Neural cell (in vitro differentiated cells): ENCODE results near the gene SLC25A29. TPM values are rescaled to one million over a fixed set of nuclear protein-coding genes. Genes with fewer than 3 reads are reported as not detected.
"Not testable (repeated sequence)": the region's sequence is repeated elsewhere in the genome, so short reads cannot be mapped to it uniquely, and the experiment has no call there.

Source experiments
- H2AFZ ChIP-seq: fragments of 200-600, 300-800 bp; sonication (generic), shearing (Covaris generic); 2 replicates; pipeline ENCODE4 v1.6.0; 2014; ENCODE audit warnings: low read depth, mild to moderate bottlenecking, antibody characterized with exemption, low read length, moderate library complexity
- H3F3A ChIP-seq: fragments of 200-600 bp; shearing (Covaris generic); 2 replicates; pipeline ENCODE4 v1.6.1; 2016; ENCODE audit warnings: mild to moderate bottlenecking, moderate library complexity, mixed read lengths, antibody characterized with exemption, low read length; ENCODE audit not compliant: insufficient read depth, poor library complexity, severe bottlenecking
- H3K27ac ChIP-seq: fragments of 200-600, 300-800 bp; sonication (generic), shearing (Covaris generic); 2 replicates; pipeline ENCODE4 v1.5.1; 2014; ENCODE audit warnings: mild to moderate bottlenecking, low read length, moderate library complexity
- H3K27me3 ChIP-seq: fragments of 300-800, 200-600 bp; sonication (generic), shearing (Covaris generic); 2 replicates; pipeline ENCODE4 v1.6.0; 2014; ENCODE audit warnings: mild to moderate bottlenecking, low read depth, low read length, moderate library complexity; ENCODE audit not compliant: insufficient read depth
- H3K36me3 ChIP-seq: fragments of 300-800, 200-600 bp; sonication (generic), shearing (Covaris generic); 2 replicates; pipeline ENCODE4 v1.5.1; 2014; ENCODE audit warnings: mild to moderate bottlenecking, antibody characterized with exemption, low read length, moderate library complexity; ENCODE audit not compliant: insufficient read depth
- H3K4me2 ChIP-seq: fragments of 300-800, 200-600 bp; sonication (generic), shearing (Covaris generic); 2 replicates; pipeline ENCODE4 v1.6.0; 2014; ENCODE audit warnings: mild to moderate bottlenecking, low read length
- H3K4me3 ChIP-seq: fragments of 300-800, 200-600 bp; sonication (generic), shearing (Covaris generic); 2 replicates; pipeline ENCODE4 v1.5.1; 2014; ENCODE audit warnings: mild to moderate bottlenecking, low read length, moderate library complexity
- H3K79me2 ChIP-seq: fragments of 200-600 bp; shearing (Covaris generic); replicated peaks from 2 replicates; pipeline ENCODE4 v1.6.0; 2014; ENCODE audit warnings: mild to moderate bottlenecking, low read length, moderate library complexity; ENCODE audit not compliant: insufficient read depth
- H3K9ac ChIP-seq: fragments of 300-800, 200-600 bp; sonication (generic), shearing (Covaris generic); 2 replicates; pipeline ENCODE4 v1.6.1; 2016; ENCODE audit warnings: mild to moderate bottlenecking, low read length, mixed read lengths
- H3K9me2 ChIP-seq: fragments of 200-600 bp; shearing (Covaris generic); 2 replicates; pipeline ENCODE4 v1.6.1; 2016; ENCODE audit warnings: mild to moderate bottlenecking, low read length, mixed read lengths; ENCODE audit not compliant: insufficient read depth
- H3K9me3 ChIP-seq: fragments of 200-600, 300-800 bp; sonication (generic), shearing (Covaris generic); 2 replicates; pipeline ENCODE4 v1.6.1; 2016; ENCODE audit warnings: mild to moderate bottlenecking, mixed run types, low read length, moderate library complexity, mixed read lengths
- H4K20me1 ChIP-seq: fragments of 200-600 bp; shearing (Covaris generic); 2 replicates; pipeline ENCODE4 v1.6.1; 2016; ENCODE audit warnings: mild to moderate bottlenecking, mixed run types; ENCODE audit not compliant: insufficient read depth
- EP300 ChIP-seq: fragments of 450-650 bp; conservative IDR thresholded peaks from 2 replicates; pipeline ENCODE4 v1.6.1; 2014; ENCODE audit warnings: antibody characterized with exemption, mild to moderate bottlenecking, moderate library complexity; ENCODE audit not compliant: poor library complexity, severe bottlenecking
- EZH2 ChIP-seq: fragments of 200-600, 300-800 bp; shearing (Covaris generic), sonication (generic); IDR thresholded peaks from 2 replicates; pipeline ENCODE4 v1.6.1; 2014; ENCODE audit warnings: antibody characterized with exemption, low read length, borderline replicate concordance, mild to moderate bottlenecking; ENCODE audit not compliant: insufficient read depth, poor library complexity, severe bottlenecking
- MXI1 ChIP-seq: fragments of 450-650 bp; conservative IDR thresholded peaks from 2 replicates; pipeline ENCODE4 v1.6.1; 2014; ENCODE audit warnings: antibody characterized with exemption, mild to moderate bottlenecking; ENCODE audit not compliant: poor library complexity, severe bottlenecking
- POLR2AphosphoS5 ChIP-seq: IDR thresholded peaks from 2 replicates; pipeline ENCODE4 v1.6.1; 2012
- RAD21 ChIP-seq: fragments of 450-650 bp; conservative IDR thresholded peaks from 2 replicates; pipeline ENCODE4 v1.6.1; 2014; ENCODE audit warnings: antibody characterized with exemption, mild to moderate bottlenecking, moderate library complexity
- SMC3 ChIP-seq: fragments of 450-650 bp; conservative IDR thresholded peaks from 2 replicates; pipeline ENCODE4 v1.6.1; 2014; ENCODE audit warnings: antibody characterized with exemption, mild to moderate bottlenecking, moderate library complexity; ENCODE audit not compliant: poor library complexity
- TAF1 ChIP-seq: IDR thresholded peaks from 2 replicates; pipeline ENCODE4 v1.6.1; 2012; ENCODE audit warnings: low read depth
- polyA plus RNA-seq: library from polyadenylated mRNA; depleted of rRNA; stranded (reverse); fragments of >200 nt; gene quantifications from 2 replicates; pipeline ENCODE4 v1.2.3, GENCODE V29; 2014
- TF ChIP-seq, protein P1 (sequence below): fragments of 450-650 bp; IDR thresholded peaks from 2 replicates; pipeline ENCODE4 v1.5.1; 2014; ENCODE audit warnings: antibody characterized with exemption, mild to moderate bottlenecking, moderate library complexity; ENCODE audit not compliant: poor library complexity, severe bottlenecking
- TF ChIP-seq, protein P2 (sequence below): IDR thresholded peaks from 2 replicates; pipeline ENCODE4 v1.6.1; 2012; ENCODE audit warnings: borderline replicate concordance

SLC25A29 gene
- polyA plus RNA-seq, 1 donor from 2014 or later, result 447 TPM

DNA sequence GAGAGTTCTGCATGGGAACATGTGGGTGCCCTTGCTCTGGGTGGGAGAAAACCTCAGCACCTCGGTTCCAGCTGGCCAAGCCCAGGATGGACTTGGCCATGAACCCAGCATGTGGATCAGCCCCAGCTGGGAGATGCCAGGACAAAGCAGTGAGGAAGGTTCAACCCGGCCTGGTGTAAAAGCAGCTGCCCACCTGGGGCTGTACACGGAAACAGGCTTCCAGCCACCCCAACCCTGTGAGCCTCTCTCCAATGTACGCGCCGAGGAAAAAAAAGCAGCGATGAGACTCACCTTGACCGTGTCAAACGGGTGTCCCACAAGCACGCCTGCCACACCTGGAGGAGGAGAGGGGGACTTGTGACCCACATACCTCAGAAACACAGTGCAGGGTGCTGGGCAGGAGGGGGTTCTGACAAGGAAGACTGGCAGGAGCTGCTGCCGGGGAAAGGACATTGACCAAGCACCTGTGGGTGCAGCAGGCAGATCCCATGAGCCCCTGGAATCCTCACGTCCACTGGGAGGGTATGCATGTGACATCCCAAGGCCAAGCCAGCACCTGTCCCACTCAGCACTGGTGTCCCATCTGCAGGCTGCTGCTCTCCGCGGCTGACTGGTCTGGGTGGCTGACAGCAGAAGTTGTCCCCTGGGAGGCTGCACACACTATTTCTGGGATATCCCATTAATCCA, 7.5 kb downstream of the SLC25A29 start:
- H3K4me3 ChIP-seq, result no peak overlapping the region
- no peaks in the 10 kb centered on the region for H3K9me2 ChIP-seq
- H4K20me1 ChIP-seq, result no peaks in the 10 kb centered on the region
- no peak for TF ChIP-seq RAD21
- TF ChIP-seq MXI1, result no peak
- TF ChIP-seq, protein P1, sequence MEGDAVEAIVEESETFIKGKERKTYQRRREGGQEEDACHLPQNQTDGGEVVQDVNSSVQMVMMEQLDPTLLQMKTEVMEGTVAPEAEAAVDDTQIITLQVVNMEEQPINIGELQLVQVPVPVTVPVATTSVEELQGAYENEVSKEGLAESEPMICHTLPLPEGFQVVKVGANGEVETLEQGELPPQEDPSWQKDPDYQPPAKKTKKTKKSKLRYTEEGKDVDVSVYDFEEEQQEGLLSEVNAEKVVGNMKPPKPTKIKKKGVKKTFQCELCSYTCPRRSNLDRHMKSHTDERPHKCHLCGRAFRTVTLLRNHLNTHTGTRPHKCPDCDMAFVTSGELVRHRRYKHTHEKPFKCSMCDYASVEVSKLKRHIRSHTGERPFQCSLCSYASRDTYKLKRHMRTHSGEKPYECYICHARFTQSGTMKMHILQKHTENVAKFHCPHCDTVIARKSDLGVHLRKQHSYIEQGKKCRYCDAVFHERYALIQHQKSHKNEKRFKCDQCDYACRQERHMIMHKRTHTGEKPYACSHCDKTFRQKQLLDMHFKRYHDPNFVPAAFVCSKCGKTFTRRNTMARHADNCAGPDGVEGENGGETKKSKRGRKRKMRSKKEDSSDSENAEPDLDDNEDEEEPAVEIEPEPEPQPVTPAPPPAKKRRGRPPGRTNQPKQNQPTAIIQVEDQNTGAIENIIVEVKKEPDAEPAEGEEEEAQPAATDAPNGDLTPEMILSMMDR, result no peak
- peak; percentile 12 for TF ChIP-seq POLR2AphosphoS5
- no peak for TF ChIP-seq EZH2
- no peak for TF ChIP-seq SMC3
- H3K27me3 ChIP-seq, result no peaks in the 10 kb centered on the region
- H2AFZ ChIP-seq, result no peak overlapping the region
- H3K4me2 ChIP-seq, result no peak overlapping the region
- H3K79me2 ChIP-seq, result peaks cover 29% of the 10 kb centered on the region
- H3K9me3 ChIP-seq, result no peaks in the 10 kb centered on the region
- no peaks in the 10 kb centered on the region for H3K36me3 ChIP-seq
- H3K9ac ChIP-seq, result no peak overlapping the region
- no peak overlapping the region for H3K27ac ChIP-seq
- no peaks in the 10 kb centered on the region for H3F3A ChIP-seq

DNA sequence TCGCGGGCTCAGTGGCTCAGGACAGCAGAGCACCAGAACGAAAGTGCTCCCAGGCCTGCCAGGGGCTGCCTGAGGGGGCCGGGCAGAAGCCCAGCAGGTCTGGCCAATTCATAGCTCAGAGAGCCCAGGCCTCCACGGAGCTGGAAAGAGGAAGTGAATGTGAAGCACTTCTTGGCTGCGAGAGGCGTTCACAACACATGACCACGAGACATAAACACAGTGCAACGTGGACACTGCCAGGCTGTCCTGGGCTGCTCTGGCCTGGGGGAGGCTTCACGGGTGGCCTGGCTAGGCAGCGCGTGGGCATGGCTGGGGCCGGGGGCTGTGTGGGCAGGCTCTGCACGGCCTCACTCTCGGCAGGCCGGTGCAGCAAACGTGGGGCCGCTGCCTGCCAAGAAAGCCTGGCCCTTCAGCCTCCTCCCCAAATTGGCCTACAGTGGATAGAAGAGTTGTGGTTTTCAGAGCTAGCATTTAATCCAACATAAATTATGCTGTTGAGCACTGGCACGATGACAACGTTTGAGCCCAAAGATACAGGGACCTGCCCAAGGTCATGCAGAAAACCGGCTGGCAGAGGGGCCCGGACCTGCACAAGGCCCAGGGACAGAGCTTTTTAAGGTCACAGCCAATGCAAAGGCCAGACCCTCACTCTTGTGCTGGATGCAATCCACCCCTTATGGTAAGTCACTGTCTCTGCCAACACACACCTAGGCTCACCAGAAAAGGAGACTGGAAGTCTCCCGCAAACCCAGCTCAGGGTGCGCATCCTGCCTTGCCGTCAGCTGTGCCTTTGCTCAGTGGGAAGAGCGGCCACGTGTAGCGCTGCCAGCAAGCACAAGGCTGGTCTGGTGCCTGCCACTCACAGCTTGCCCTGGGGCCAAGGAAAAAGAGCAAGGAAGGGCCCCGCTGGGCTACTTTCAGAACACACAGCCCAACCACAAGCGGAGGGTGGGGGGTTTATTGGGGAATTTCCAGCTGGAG, 8.6 kb downstream of the SLC25A29 start:
- no peaks in the 10 kb centered on the region for H3K27me3 ChIP-seq
- H4K20me1 ChIP-seq, result no peaks in the 10 kb centered on the region
- no peaks in the 10 kb centered on the region for H3F3A ChIP-seq
- no peaks in the 10 kb centered on the region for H3K9me2 ChIP-seq
- no peak overlapping the region for H3K27ac ChIP-seq
- no peak overlapping the region for H3K4me2 ChIP-seq
- no peaks in the 10 kb centered on the region for H3K9me3 ChIP-seq
- TF ChIP-seq EZH2 (no peak), MXI1 (no peak), TAF1 (no peak), POLR2AphosphoS5 (no peak), EP300 (no peak), SMC3 (no peak), RAD21 (no peak)
- TF ChIP-seq, protein P2, sequence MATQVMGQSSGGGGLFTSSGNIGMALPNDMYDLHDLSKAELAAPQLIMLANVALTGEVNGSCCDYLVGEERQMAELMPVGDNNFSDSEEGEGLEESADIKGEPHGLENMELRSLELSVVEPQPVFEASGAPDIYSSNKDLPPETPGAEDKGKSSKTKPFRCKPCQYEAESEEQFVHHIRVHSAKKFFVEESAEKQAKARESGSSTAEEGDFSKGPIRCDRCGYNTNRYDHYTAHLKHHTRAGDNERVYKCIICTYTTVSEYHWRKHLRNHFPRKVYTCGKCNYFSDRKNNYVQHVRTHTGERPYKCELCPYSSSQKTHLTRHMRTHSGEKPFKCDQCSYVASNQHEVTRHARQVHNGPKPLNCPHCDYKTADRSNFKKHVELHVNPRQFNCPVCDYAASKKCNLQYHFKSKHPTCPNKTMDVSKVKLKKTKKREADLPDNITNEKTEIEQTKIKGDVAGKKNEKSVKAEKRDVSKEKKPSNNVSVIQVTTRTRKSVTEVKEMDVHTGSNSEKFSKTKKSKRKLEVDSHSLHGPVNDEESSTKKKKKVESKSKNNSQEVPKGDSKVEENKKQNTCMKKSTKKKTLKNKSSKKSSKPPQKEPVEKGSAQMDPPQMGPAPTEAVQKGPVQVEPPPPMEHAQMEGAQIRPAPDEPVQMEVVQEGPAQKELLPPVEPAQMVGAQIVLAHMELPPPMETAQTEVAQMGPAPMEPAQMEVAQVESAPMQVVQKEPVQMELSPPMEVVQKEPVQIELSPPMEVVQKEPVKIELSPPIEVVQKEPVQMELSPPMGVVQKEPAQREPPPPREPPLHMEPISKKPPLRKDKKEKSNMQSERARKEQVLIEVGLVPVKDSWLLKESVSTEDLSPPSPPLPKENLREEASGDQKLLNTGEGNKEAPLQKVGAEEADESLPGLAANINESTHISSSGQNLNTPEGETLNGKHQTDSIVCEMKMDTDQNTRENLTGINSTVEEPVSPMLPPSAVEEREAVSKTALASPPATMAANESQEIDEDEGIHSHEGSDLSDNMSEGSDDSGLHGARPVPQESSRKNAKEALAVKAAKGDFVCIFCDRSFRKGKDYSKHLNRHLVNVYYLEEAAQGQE, result no peak
- TF ChIP-seq, protein P1, result no peak
- peaks cover 18% of the 10 kb centered on the region for H3K79me2 ChIP-seq
- no peak overlapping the region for H3K9ac ChIP-seq
- no peak overlapping the region for H2AFZ ChIP-seq
- no peak overlapping the region for H3K4me3 ChIP-seq
- no peaks in the 10 kb centered on the region for H3K36me3 ChIP-seq

DNA sequence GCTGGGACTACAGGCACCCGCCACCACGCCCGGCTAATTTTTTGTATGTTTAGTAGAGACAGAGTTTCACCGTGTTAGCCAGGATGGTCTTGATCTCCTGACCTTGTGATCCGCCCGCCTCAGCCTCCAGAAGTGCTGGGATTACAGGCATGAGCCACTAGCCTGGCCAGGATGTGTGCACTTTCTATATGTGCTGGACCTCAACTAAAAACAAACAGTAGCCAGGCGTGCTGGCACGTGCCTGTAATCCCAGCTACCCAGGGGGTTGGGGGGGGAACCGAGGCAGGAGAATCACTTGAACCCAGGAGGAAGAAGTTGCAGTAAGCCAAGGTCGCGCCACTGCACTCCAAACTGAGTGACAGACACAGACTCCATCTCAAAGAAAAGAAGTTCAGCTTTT, 9.5 kb downstream of the SLC25A29 start:
- H4K20me1 ChIP-seq, H3K9me2 ChIP-seq, H2AFZ ChIP-seq, H3F3A ChIP-seq, H3K4me3 ChIP-seq, H3K9ac ChIP-seq, H3K4me2 ChIP-seq, H3K36me3 ChIP-seq, H3K9me3 ChIP-seq, H3K79me2 ChIP-seq, H3K27me3 ChIP-seq, H3K27ac ChIP-seq: not testable (repeated sequence)
